GM18861 (cell line): ENCODE data around the gene THAP4.

Experiments
- ATAC-seq: cut with Tn5 transposase; IDR thresholded peaks from one replicate; pipeline ENCODE4 v1.9.1; 2021; ENCODE audit not compliant: unreplicated experiment

THAP4 gene

GRCh38 chr2:241639385-241639784 is 2.4 kb upstream of the THAP4 start:
- no peak for ATAC-seq

GRCh38 chr2:241638940-241639339 is 2.0 kb upstream of the THAP4 start:
- no peak for ATAC-seq

GRCh38 chr2:241637795-241638660 is 1.1 kb upstream of the THAP4 start:
- ATAC-seq, result no peak

- ATAC-seq, result peak; percentile 25
Observed at GRCh38 chr2:241636182-241637017, 558 bp downstream of the THAP4 start.

GRCh38 chr2:241635756-241636155 is 1.2 kb downstream of the THAP4 start:
- no peak for ATAC-seq

- no peak for ATAC-seq
Observed at GRCh38 chr2:241633561-241633960, 3.4 kb downstream of the THAP4 start.

GRCh38 chr2:241632478-241633325 is 4.3 kb downstream of the THAP4 start:
- ATAC-seq, result no peak

- no peak for ATAC-seq
Observed at GRCh38 chr2:241629762-241630435, 7.1 kb downstream of the THAP4 start.

- no peak for ATAC-seq
Observed at GRCh38 chr2:241627675-241628074, 9.3 kb downstream of the THAP4 start.

- no peak for ATAC-seq
Observed at GRCh38 chr2:241620419-241620769, 16.6 kb downstream of the THAP4 start.

- ATAC-seq, result no peak
Observed at GRCh38 chr2:241619597-241620418, 17.1 kb downstream of the THAP4 start.

- no peak for ATAC-seq
Observed at GRCh38 chr2:241618829-241619228, 18.1 kb downstream of the THAP4 start.

GRCh38 chr2:241618296-241618805 is 18.6 kb downstream of the THAP4 start:
- no peak for ATAC-seq

GRCh38 chr2:241617431-241618154 is 19.4 kb downstream of the THAP4 start:
- ATAC-seq, result peak; percentile 70

GRCh38 chr2:241616168-241617125 is 20.5 kb downstream of the THAP4 start:
- ATAC-seq, result no peak

- ATAC-seq, result no peak
Observed at GRCh38 chr2:241615522-241616052, 21.4 kb downstream of the THAP4 start.

- ATAC-seq, result no peak
Observed at GRCh38 chr2:241615041-241615440, 21.9 kb downstream of the THAP4 start.
